ENCODE data around the gene TPRX1.
A peak's percentile ranks its signal among the peaks of the same experiment; 100 is the strongest.
"Not testable (repeated sequence)": the region's sequence is repeated elsewhere in the genome, so short reads cannot be mapped to it uniquely, and the experiment has no call there.

Gene TPRX1

GRCh38 chr19:47804451-47804850, at the start of gene TPRX1:
Gene TPRX1 (minus strand): TSS chr19:47804551. CDS start chr19:47804539, 12 bp downstream.
- DNase-seq (ENCODE audit: low spot score): not testable (repeated sequence)

GRCh38 chr19:47853003-47853402, 48.7 kb upstream of the TPRX1 start:
- DNase-seq (ENCODE audit: low spot score): no peak

- DNase-seq (ENCODE audit: low spot score): no peak
These were observed 44.6 kb upstream of the TPRX1 start for GRCh38 chr19:47848823-47849473.

- DNase-seq (ENCODE audit: low spot score): no peak
These were observed 44.1 kb upstream of the TPRX1 start for GRCh38 chr19:47848425-47848822.

GRCh38 chr19:47842941-47843340, 38.6 kb upstream of the TPRX1 start:
- DNase-seq (ENCODE audit: low spot score): no peak

GRCh38 chr19:47839913-47840312, 35.6 kb upstream of the TPRX1 start:
- no peak for DNase-seq (ENCODE audit: low spot score)

GRCh38 chr19:47839411-47839810, 35.1 kb upstream of the TPRX1 start:
- no peak for DNase-seq (ENCODE audit: low spot score)

GRCh38 chr19:47836038-47836437, 31.7 kb upstream of the TPRX1 start:
- DNase-seq (ENCODE audit: low spot score): no peak

GRCh38 chr19:47832723-47833122, 28.4 kb upstream of the TPRX1 start:
- no peak for DNase-seq (ENCODE audit: low spot score)

- no peak for DNase-seq (ENCODE audit: low spot score)
These were observed 22.4 kb upstream of the TPRX1 start for GRCh38 chr19:47826800-47827199.

- DNase-seq (ENCODE audit: low spot score): no peak
These were observed 20.0 kb upstream of the TPRX1 start for GRCh38 chr19:47824396-47824795.

- no peak for DNase-seq (ENCODE audit: low spot score)
These were observed 17.2 kb upstream of the TPRX1 start, which contains the start of gene CRX for GRCh38 chr19:47821460-47822020. Gene CRX (plus strand): TSS chr19:47821937. CDS start chr19:47834444, 12,507 bp downstream.

- DNase-seq (ENCODE audit: low spot score): no peak
These were observed 16.1 kb upstream of the TPRX1 start for GRCh38 chr19:47820410-47820809.

GRCh38 chr19:47819858-47820257, 15.5 kb upstream of the TPRX1 start:
- DNase-seq (ENCODE audit: low spot score): no peak

GRCh38 chr19:47818221-47818620, 13.9 kb upstream of the TPRX1 start:
- not testable (repeated sequence) for DNase-seq (ENCODE audit: low spot score)

GRCh38 chr19:47816270-47816669, 11.9 kb upstream of the TPRX1 start:
- not testable (repeated sequence) for DNase-seq (ENCODE audit: low spot score)

GRCh38 chr19:47813995-47814328, 9.6 kb upstream of the TPRX1 start:
- DNase-seq (ENCODE audit: low spot score): no peak

GRCh38 chr19:47813304-47813994, 9.1 kb upstream of the TPRX1 start:
- peak; percentile 72 for DNase-seq (ENCODE audit: low spot score)

- DNase-seq (ENCODE audit: low spot score): no peak
These were observed 2.1 kb upstream of the TPRX1 start for GRCh38 chr19:47806435-47806834.

GRCh38 chr19:47805313-47805712, 962 bp upstream of the TPRX1 start:
- DNase-seq (ENCODE audit: low spot score): no peak

- not testable (repeated sequence) for DNase-seq (ENCODE audit: low spot score)
These were observed 680 bp downstream of the TPRX1 start for GRCh38 chr19:47803671-47804070.

- not testable (repeated sequence) for DNase-seq (ENCODE audit: low spot score)
These were observed 1.2 kb downstream of the TPRX1 start for GRCh38 chr19:47803148-47803547.

- no peak for DNase-seq (ENCODE audit: low spot score)
These were observed 1.8 kb downstream of the TPRX1 start for GRCh38 chr19:47802521-47803043.
